WTC11 (cell line): Measurements from ENCODE around the gene NDUFA11. TPM values are rescaled to one million over a fixed set of nuclear protein-coding genes. Genes with fewer than 3 reads are reported as not detected.

Experiments used
- ATAC-seq: fragments of 200-7000 bp; cut with Tn5 transposase; 2 replicates; pipeline ENCODE4 v1.10.0; 2021; ENCODE audit warnings: mild to moderate bottlenecking, moderate library complexity
- CTCF ChIA-PET: fragments of 300-600 bp; sonication (Branson Sonifier 250); formaldehyde crosslinking; loops from one replicate; lab custom pipeline; 2021; ENCODE audit warnings: antibody characterized with exemption; lab: Charles Lee
- POLR2A ChIA-PET: fragments of 350-600 bp; sonication (Branson Sonifier 250); formaldehyde crosslinking; loops from one replicate; lab custom pipeline; 2021; ENCODE audit warnings: antibody characterized with exemption; lab: Charles Lee
- DNase-seq: peaks from one replicate; pipeline ENCODE4 v3.0.0; 2021; ENCODE audit warnings: low spot score
- H3K27ac Mint-ChIP-seq: 2 replicates; pipeline ENCODE4 v1.8.0; 2021; ENCODE audit warnings: mixed read lengths
- H3K27me3 Mint-ChIP-seq: 2 replicates; pipeline ENCODE4 v1.8.0; 2021; ENCODE audit warnings: low read depth, mild to moderate bottlenecking, moderate library complexity, mixed read lengths
- H3K36me3 Mint-ChIP-seq: 2 replicates; pipeline ENCODE4 v1.8.0; 2021; ENCODE audit warnings: mixed read lengths
- H3K4me1 Mint-ChIP-seq: 2 replicates; pipeline ENCODE4 v1.8.0; 2022; ENCODE audit warnings: mixed read lengths
- H3K4me3 Mint-ChIP-seq: 2 replicates; pipeline ENCODE4 v1.8.0; 2021; ENCODE audit warnings: mild to moderate bottlenecking, moderate library complexity, mixed read lengths
- H3K9me3 Mint-ChIP-seq: 2 replicates; pipeline ENCODE4 v1.8.0; 2021; ENCODE audit warnings: mixed read lengths
- CTCF ChIP-seq: fragments of 200-600 bp; IDR thresholded peaks from 2 replicates; pipeline ENCODE4 v1.8.0; 2022; ENCODE audit warnings: antibody characterized with exemption
- E2F4 ChIP-seq: sonication (generic); formaldehyde crosslinking; IDR thresholded peaks from 2 replicates; pipeline ENCODE4 v1.8.1; 2022; ENCODE audit warnings: low read depth, mild to moderate bottlenecking, moderate library complexity, missing genetic modification reagents, borderline replicate concordance
- ELF4 ChIP-seq: sonication (generic); formaldehyde crosslinking; IDR thresholded peaks from 2 replicates; pipeline ENCODE4 v1.8.1; 2022; ENCODE audit warnings: low read depth, mild to moderate bottlenecking, moderate library complexity, missing genetic modification reagents
- FOXP1 ChIP-seq: sonication (generic); formaldehyde crosslinking; IDR thresholded peaks from 2 replicates; pipeline ENCODE4 v1.8.0; 2022; ENCODE audit warnings: missing genetic modification reagents, mild to moderate bottlenecking, moderate library complexity, borderline replicate concordance
- FOXP4 ChIP-seq: sonication (generic); formaldehyde crosslinking; IDR thresholded peaks from 2 replicates; pipeline ENCODE4 v1.8.0; 2022; ENCODE audit warnings: mild to moderate bottlenecking, missing genetic modification reagents
- KAT7 ChIP-seq: sonication (generic); formaldehyde crosslinking; IDR thresholded peaks from 2 replicates; pipeline ENCODE4 v1.8.1; 2023; ENCODE audit warnings: missing genetic modification reagents, mild to moderate bottlenecking, borderline replicate concordance
- NR1H2 ChIP-seq: sonication (generic); formaldehyde crosslinking; IDR thresholded peaks from 2 replicates; pipeline ENCODE4 v1.9.0; 2021; ENCODE audit warnings: mild to moderate bottlenecking, moderate library complexity, missing genetic modification reagents
- NR2C2 ChIP-seq: sonication (generic); formaldehyde crosslinking; IDR thresholded peaks from 2 replicates; pipeline ENCODE4 v1.8.0; 2022; ENCODE audit warnings: mild to moderate bottlenecking, missing genetic modification reagents
- PRDM15 ChIP-seq: sonication (generic); formaldehyde crosslinking; IDR thresholded peaks from 2 replicates; pipeline ENCODE4 v1.8.0; 2022; ENCODE audit warnings: missing genetic modification reagents
- PRRX2 ChIP-seq: fragments of 250-450 bp; sonication (Bioruptor Pico); IDR thresholded peaks from 2 replicates; pipeline ENCODE4 v1.8.0; 2021; ENCODE audit warnings: mild to moderate bottlenecking
- ZNF281 ChIP-seq: sonication (generic); formaldehyde crosslinking; IDR thresholded peaks from 2 replicates; pipeline ENCODE4 v1.8.0; 2023; ENCODE audit warnings: mild to moderate bottlenecking, missing genetic modification reagents
- total RNA-seq: library from RNA; stranded (reverse); gene quantifications from 3 replicates; pipeline ENCODE4 v1.2.3, GENCODE V29; 2021

Gene NDUFA11
- total RNA-seq, 1 experiment from 2014 or later, result 261 TPM

GRCh38 chr19:5892772-5893275 lies 10.8 kb downstream of the NDUFA11 start:
- no peaks in the 10 kb centered on the region for H3K9me3 Mint-ChIP-seq
- peaks cover 22% of the 10 kb centered on the region for H3K27me3 Mint-ChIP-seq
- POLR2A ChIA-PET, result interaction anchor here (0.6 kb wide), 1 partner anchor 89 kb away, joined by 3 read pairs; no protein-coding TSS in a partner anchor
- no peak overlapping the region for H3K4me3 Mint-ChIP-seq
- ATAC-seq, result no peak
- H3K27ac Mint-ChIP-seq, result no peak overlapping the region
- TF ChIP-seq ZNF281 (CRISPR knock-in tag), result no peak
- TF ChIP-seq FOXP1 (CRISPR knock-in tag), result no peak
- no peak for TF ChIP-seq NR2C2 (CRISPR knock-in tag)
- TF ChIP-seq PRRX2 (CRISPR knock-in tag), result no peak
- TF ChIP-seq KAT7 (CRISPR knock-in tag), result no peak
- no peak for TF ChIP-seq CTCF
- TF ChIP-seq FOXP4, result no peak
- no peak for TF ChIP-seq NR1H2 (CRISPR knock-in tag)
- TF ChIP-seq E2F4, result no peak
- no peak for TF ChIP-seq ELF4 (CRISPR knock-in tag)
- no peak for TF ChIP-seq PRDM15 (CRISPR knock-in tag)
- 0 out of 2 replicates have a peak, but pooled peaks cover 3% of the 10 kb centered on the region for H3K4me1 Mint-ChIP-seq
- CTCF ChIA-PET, result interaction anchor here (0.6 to 4.5 kb wide), 4 partner anchors 65 to 96 kb away, joined by 3 to 66 read pairs (median 4); partner anchors contain the start of gene NRTN
- H3K36me3 Mint-ChIP-seq, result no peaks in the 10 kb centered on the region; the same call in 1 of the 2 replicates
- no peak for DNase-seq
